ENCODE measurements around the gene IFT81. TPM values are rescaled to one million over a fixed set of nuclear protein-coding genes. Genes with fewer than 3 reads are reported as not detected.

The IFT81 gene
- total and polyA plus RNA-seq, 2 donors (not counting 1 experiment from before 2014, with no cell fraction given): 0.43 to 6.8 TPM

- Mint-ChIP-seq H3K27ac (no peak overlapping the region), H3K4me3 (no peak overlapping the region), H3K4me1 (no peaks in the 10 kb centered on the region), H3K9me3 (ENCODE audit: insufficient read depth) (no peaks in the 10 kb centered on the region), H3K27me3 (no peaks in the 10 kb centered on the region)
- no peaks in the 10 kb centered on the region for H3K9me3 ChIP-seq (ENCODE audit: control extremely low read depth in 1 of 3, control insufficient read depth in 2 of 3, insufficient read depth in 1 of 3, low read length in 2 of 3)
- no peak for TF ChIP-seq EZH2 (IDR thresholded peaks at IDR 0.05; ENCODE audit: borderline replicate concordance, insufficient read depth, low read depth, low read length, poor library complexity, severe bottlenecking)
- TF ChIP-seq, protein P1, sequence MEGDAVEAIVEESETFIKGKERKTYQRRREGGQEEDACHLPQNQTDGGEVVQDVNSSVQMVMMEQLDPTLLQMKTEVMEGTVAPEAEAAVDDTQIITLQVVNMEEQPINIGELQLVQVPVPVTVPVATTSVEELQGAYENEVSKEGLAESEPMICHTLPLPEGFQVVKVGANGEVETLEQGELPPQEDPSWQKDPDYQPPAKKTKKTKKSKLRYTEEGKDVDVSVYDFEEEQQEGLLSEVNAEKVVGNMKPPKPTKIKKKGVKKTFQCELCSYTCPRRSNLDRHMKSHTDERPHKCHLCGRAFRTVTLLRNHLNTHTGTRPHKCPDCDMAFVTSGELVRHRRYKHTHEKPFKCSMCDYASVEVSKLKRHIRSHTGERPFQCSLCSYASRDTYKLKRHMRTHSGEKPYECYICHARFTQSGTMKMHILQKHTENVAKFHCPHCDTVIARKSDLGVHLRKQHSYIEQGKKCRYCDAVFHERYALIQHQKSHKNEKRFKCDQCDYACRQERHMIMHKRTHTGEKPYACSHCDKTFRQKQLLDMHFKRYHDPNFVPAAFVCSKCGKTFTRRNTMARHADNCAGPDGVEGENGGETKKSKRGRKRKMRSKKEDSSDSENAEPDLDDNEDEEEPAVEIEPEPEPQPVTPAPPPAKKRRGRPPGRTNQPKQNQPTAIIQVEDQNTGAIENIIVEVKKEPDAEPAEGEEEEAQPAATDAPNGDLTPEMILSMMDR (IDR thresholded peaks at IDR 0.05): no peak
- intact Hi-C loops (cut with micrococcal nuclease): no loop called here
- H3K27me3 ChIP-seq (replicated peaks in 1 of 4; ENCODE audit: control extremely low read depth in 1 of 4, control insufficient read depth in 3 of 4, insufficient read depth in 4 of 4, low read length in 3 of 4): no peaks in the 10 kb centered on the region
- no peaks in the 10 kb centered on the region for H3K36me3 ChIP-seq (replicated peaks in 1 of 2; ENCODE audit: control extremely low read depth in 1 of 2, control insufficient read depth in 1 of 2, extremely low read depth in 1 of 2, insufficient read depth in 2 of 2, low read length in 1 of 2)
- DNase-seq (no peak), ATAC-seq (ENCODE audit: low read depth) (no peak)
- ChIA-PET CTCF (no interaction called here), POLR2A (no interaction called here)
- H3K79me2 ChIP-seq (ENCODE audit: control insufficient read depth, insufficient read depth, low read length): no peaks in the 10 kb centered on the region
- no peaks in the 10 kb centered on the region for H3K4me1 ChIP-seq (ENCODE audit: control insufficient read depth in 2 of 2, insufficient read depth in 2 of 2, low read length in 2 of 2)
- H3K9ac ChIP-seq (ENCODE audit: low read length): no peak overlapping the region
- no peak overlapping the region for H2AFZ ChIP-seq (ENCODE audit: insufficient read depth, low read depth, low read length, poor library complexity, severe bottlenecking)
- H3K4me2 ChIP-seq (replicated peaks; ENCODE audit: low read depth, low read length, poor library complexity, severe bottlenecking): no peak overlapping the region
- H3K27ac ChIP-seq (ENCODE audit: low read length in 2 of 2): no peak overlapping the region
- 83% methylated on average over 2 of the region's 6 CpGs for WGBS (ENCODE audit: insufficient coverage)
- no peaks in the 10 kb centered on the region for H4K20me1 ChIP-seq (ENCODE audit: control insufficient read depth, insufficient read depth, low read length, poor library complexity, severe bottlenecking)
- H3K4me3 ChIP-seq (ENCODE audit: control extremely low read depth in 1 of 5, extremely low read depth in 1 of 5, insufficient read depth in 1 of 5, low read depth in 2 of 5, low read length in 4 of 5): no peak overlapping the region
Observed at GRCh38 chr12:110174373-110174996, 50.3 kb downstream of the IFT81 start.

DNA sequence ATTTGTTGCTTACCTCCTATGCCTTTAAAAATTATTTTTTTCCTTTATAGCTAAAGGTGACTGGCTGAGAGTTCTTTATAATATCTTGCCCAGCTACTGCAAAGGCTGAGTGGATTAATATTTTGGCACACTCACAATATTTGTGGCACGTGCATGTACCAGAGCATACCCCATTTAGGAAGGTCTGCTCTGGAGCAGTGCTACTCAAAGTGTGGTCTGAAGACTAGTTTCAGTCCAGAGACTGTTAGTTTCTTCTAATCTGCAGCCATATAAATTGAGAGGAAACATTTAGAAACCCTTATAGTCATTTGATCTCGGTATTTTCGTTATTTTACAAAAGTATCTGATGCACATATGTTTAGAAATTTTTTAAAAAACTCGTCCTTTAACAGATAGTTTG, 51.0 kb downstream of the IFT81 start:
- ChIA-PET POLR2A (no interaction called here), CTCF (no interaction called here)
- Mint-ChIP-seq H3K4me1 (no peaks in the 10 kb centered on the region), H3K27ac (no peak overlapping the region), H3K4me3 (no peak overlapping the region), H3K27me3 (no peaks in the 10 kb centered on the region), H3K9me3 (ENCODE audit: insufficient read depth) (no peaks in the 10 kb centered on the region)
- Histone ChIP-seq H3K9me3 (ENCODE audit: control extremely low read depth in 1 of 3, control insufficient read depth in 2 of 3, insufficient read depth in 1 of 3, low read length in 2 of 3) (no peaks in the 10 kb centered on the region), H3K36me3 (replicated peaks in 1 of 2; ENCODE audit: control extremely low read depth in 1 of 2, control insufficient read depth in 1 of 2, extremely low read depth in 1 of 2, insufficient read depth in 2 of 2, low read length in 1 of 2) (no peaks in the 10 kb centered on the region), H3K4me1 (ENCODE audit: control insufficient read depth in 2 of 2, insufficient read depth in 2 of 2, low read length in 2 of 2) (no peaks in the 10 kb centered on the region), H3K27ac (ENCODE audit: low read length in 2 of 2) (no peak overlapping the region), H3K4me2 (replicated peaks; ENCODE audit: low read depth, low read length, poor library complexity, severe bottlenecking) (no peak overlapping the region), H3K4me3 (ENCODE audit: control extremely low read depth in 1 of 5, extremely low read depth in 1 of 5, insufficient read depth in 1 of 5, low read depth in 2 of 5, low read length in 4 of 5) (no peak overlapping the region), H3K9ac (ENCODE audit: low read length) (no peak overlapping the region), H2AFZ (ENCODE audit: insufficient read depth, low read depth, low read length, poor library complexity, severe bottlenecking) (no peak overlapping the region), H3K79me2 (ENCODE audit: control insufficient read depth, insufficient read depth, low read length) (no peaks in the 10 kb centered on the region), H3K27me3 (replicated peaks in 1 of 4; ENCODE audit: control extremely low read depth in 1 of 4, control insufficient read depth in 3 of 4, insufficient read depth in 4 of 4, low read length in 3 of 4) (no peaks in the 10 kb centered on the region), H4K20me1 (ENCODE audit: control insufficient read depth, insufficient read depth, low read length, poor library complexity, severe bottlenecking) (no peaks in the 10 kb centered on the region)
- intact Hi-C loops (cut with micrococcal nuclease): no loop called here
- no peak for TF ChIP-seq EZH2 (IDR thresholded peaks at IDR 0.05; ENCODE audit: borderline replicate concordance, insufficient read depth, low read depth, low read length, poor library complexity, severe bottlenecking)
- TF ChIP-seq, protein P1 (IDR thresholded peaks at IDR 0.05): no peak
- DNase-seq (no peak), ATAC-seq (ENCODE audit: low read depth) (no peak)
- WGBS (ENCODE audit: insufficient coverage): no CpG with 5 or more reads among the region's 4 CpGs

Data from B cell (primary cell).